Panc1 (cell line): ENCODE measurements around the gene WDR5.

Experiments
- POLR2AphosphoS5 ChIP-seq: IDR thresholded peaks from 2 replicates; pipeline ENCODE4 v1.6.1; 2012; ENCODE audit warnings: mild to moderate bottlenecking, low read depth, low read length, moderate library complexity
- TF ChIP-seq, protein P1 (sequence below): fragments of 450-650 bp; IDR thresholded peaks from 2 replicates; pipeline ENCODE4 v1.5.1; 2017; ENCODE audit warnings: mild to moderate bottlenecking
- TF ChIP-seq, protein P2 (sequence below), 2 experiments: IDR thresholded peaks; 2 replicates each; pipeline ENCODE4 v1.6.1; 2011 to 2012; ENCODE audit warnings: low read depth in 2 of 2, control low read depth in 1 of 2, low read length in 1 of 2, mild to moderate bottlenecking in 1 of 2, moderate library complexity in 1 of 2; ENCODE audit not compliant: insufficient read depth in 1 of 2

DNA sequence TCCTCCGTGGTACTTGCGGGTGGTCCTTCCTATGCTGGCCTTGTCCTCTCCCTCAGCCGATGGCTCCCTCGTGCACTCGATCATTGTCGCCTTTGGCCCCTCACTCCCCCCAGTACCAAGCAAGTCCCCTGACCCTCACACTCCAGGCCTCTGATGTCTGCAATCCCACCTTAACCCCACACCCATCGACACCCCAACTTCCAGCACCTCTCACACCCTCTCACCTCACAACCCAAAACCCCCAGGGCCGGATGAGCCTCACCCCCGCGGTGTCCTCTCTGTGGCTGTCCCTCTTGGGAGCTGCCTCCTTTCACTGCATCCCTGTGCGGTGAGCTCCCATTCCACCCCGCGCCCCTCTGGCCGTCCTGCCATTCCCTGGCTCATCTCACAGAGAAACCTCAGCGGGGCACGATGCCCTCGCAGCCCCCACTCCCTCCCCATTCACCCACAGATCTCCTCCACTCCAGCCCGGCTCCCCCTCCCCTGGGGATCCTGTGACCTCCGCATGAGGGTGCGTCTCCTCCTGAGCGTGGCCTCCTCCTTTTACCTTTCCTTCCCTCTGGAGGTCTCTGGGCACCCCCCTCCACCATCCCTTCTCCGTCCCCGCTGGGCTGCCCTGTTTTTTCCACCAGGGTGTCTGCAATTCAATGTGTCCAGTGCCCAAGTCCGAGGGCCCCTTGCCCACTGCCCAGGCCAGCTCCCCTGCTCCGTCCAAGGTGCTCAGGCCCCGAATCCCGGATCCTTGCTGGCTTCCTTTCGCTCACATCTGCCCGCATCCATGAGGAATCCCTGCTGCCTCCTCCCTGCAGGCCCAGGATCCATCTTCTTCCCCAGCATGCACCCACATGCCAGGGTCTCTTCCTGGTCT lies 44.3 kb downstream of the WDR5 start:
- TF ChIP-seq, protein P1, sequence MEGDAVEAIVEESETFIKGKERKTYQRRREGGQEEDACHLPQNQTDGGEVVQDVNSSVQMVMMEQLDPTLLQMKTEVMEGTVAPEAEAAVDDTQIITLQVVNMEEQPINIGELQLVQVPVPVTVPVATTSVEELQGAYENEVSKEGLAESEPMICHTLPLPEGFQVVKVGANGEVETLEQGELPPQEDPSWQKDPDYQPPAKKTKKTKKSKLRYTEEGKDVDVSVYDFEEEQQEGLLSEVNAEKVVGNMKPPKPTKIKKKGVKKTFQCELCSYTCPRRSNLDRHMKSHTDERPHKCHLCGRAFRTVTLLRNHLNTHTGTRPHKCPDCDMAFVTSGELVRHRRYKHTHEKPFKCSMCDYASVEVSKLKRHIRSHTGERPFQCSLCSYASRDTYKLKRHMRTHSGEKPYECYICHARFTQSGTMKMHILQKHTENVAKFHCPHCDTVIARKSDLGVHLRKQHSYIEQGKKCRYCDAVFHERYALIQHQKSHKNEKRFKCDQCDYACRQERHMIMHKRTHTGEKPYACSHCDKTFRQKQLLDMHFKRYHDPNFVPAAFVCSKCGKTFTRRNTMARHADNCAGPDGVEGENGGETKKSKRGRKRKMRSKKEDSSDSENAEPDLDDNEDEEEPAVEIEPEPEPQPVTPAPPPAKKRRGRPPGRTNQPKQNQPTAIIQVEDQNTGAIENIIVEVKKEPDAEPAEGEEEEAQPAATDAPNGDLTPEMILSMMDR: no peak
- TF ChIP-seq POLR2AphosphoS5: no peak
- TF ChIP-seq, protein P2, sequence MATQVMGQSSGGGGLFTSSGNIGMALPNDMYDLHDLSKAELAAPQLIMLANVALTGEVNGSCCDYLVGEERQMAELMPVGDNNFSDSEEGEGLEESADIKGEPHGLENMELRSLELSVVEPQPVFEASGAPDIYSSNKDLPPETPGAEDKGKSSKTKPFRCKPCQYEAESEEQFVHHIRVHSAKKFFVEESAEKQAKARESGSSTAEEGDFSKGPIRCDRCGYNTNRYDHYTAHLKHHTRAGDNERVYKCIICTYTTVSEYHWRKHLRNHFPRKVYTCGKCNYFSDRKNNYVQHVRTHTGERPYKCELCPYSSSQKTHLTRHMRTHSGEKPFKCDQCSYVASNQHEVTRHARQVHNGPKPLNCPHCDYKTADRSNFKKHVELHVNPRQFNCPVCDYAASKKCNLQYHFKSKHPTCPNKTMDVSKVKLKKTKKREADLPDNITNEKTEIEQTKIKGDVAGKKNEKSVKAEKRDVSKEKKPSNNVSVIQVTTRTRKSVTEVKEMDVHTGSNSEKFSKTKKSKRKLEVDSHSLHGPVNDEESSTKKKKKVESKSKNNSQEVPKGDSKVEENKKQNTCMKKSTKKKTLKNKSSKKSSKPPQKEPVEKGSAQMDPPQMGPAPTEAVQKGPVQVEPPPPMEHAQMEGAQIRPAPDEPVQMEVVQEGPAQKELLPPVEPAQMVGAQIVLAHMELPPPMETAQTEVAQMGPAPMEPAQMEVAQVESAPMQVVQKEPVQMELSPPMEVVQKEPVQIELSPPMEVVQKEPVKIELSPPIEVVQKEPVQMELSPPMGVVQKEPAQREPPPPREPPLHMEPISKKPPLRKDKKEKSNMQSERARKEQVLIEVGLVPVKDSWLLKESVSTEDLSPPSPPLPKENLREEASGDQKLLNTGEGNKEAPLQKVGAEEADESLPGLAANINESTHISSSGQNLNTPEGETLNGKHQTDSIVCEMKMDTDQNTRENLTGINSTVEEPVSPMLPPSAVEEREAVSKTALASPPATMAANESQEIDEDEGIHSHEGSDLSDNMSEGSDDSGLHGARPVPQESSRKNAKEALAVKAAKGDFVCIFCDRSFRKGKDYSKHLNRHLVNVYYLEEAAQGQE (IDR thresholded peaks at IDR 0.05; ENCODE audit: insufficient read depth in 1 of 2, low read depth in 2 of 2, low read length in 1 of 2): no peak
